OCI-M1 (cell line): Measurements from ENCODE around the gene ROBO1.
"Not testable (repeated sequence)": the region's sequence is repeated elsewhere in the genome, so short reads cannot be mapped to it uniquely, and the experiment has no call there.

Source experiments
- DNase-seq: peaks from one replicate; lab custom pipeline; 2025; lab: John Stamatoyannopoulos, UW

ROBO1 gene

DNA sequence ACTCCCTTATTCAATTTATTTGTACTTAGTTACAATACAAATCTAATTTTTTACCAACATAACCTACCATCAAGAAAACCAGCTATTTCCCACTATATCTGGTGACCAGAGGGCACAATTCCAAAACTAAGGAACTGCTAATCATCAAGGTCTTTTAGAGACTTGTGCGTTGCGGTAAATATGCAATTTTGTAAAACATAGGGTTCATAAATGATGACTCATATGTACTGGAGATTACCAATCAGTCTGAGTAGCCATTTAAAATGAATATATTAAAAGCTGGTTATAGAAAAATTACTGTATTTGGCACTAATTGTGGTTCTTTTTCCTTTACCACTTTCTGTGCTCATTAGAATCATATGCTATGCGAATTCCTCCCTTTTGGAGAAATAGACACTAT is 859.6 kb downstream of the ROBO1 start:
- no peak for DNase-seq

DNA sequence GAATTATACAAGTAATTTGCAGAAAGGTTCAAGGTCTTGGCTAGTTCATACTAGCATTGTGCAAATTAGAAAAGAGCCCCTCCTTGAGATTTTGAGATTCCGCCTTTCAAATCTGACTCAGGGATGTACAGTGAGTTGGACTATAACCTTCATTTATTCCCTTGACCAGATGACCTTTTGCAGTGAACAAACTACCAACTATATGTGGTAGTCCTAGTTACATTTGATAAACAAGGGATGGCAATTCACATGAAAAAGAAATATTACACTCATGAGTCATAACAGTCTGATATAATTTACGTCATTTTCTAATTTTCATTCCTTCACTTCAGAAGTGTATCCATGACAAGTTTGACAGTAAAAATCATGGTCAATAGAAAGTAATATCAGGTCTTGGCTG is 860.4 kb downstream of the ROBO1 start:
- no peak for DNase-seq

DNA sequence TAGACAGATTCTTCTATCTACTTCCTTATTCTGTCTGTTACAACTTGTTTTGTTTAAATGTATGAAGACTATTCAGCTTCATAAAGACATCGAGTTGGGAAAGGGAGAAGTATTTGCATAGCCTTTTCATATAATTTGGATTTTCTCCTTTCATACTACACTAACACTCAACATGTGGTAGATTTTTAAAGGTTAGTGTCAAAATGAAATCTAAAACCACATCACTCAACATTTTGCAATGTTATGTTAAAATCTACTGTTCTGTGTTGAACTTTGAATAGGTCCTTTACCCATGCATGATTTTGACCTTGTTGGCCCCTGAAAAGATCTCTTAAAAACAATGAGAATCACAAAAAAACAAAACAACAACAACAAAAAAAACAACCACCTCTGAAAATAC is 860.9 kb downstream of the ROBO1 start:
- DNase-seq: no peak

DNA sequence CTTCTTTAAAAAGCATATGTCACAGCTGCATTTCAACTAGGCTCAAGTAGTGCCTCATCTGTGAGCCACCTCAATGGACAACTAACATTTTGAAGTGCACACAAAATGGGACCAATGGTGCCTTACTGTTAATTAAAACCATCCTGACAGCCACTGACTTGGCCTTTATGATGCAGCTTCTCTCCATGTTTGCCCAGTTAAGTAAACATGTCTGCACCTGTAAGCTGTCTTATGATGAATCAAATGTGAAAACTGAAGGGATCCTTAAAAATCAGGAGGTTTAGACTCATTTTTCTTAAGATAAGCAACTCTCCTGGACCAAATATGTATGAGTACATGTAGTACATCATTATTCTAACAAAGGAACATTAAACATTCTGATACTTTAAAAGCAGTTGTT is 861.6 kb downstream of the ROBO1 start:
- no peak for DNase-seq

DNA sequence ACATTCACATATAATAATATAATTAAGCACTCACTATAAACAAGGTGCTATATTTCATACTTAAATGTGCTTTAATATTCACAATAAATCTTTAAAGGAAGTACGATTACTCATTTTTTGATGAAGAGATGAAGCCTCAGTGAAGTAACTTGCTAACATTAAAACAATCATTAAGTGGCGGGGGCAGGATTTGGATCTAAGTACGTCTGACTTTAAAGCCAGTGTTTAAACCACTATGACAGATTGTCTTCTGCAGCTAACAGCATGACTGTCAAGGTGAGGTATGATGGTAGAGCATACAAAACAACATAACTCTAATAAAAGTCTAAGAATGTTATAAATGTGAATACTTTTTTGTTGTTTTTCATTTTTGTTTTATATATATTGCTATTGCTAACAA is 862.1 kb downstream of the ROBO1 start:
- no peak for DNase-seq

DNA sequence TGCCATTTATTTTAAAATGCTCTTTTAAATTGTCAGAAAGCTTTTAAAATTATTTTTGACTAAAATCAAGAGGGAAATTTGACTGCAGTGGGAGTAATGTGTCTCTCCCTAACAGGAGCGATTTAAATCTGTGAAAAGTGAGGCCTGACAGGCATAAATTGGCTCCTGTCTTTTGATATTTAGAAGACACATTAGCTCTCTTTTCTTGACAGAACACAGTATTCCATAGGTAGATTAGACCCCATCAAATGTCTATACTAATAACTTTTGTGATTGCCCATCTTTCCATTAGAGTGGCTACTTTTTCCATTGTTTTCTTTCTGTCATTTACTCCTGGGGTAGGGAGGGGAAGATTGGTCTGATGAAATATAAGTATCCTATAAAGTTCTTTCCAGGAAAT is 866.3 kb downstream of the ROBO1 start:
- no peak for DNase-seq

DNA sequence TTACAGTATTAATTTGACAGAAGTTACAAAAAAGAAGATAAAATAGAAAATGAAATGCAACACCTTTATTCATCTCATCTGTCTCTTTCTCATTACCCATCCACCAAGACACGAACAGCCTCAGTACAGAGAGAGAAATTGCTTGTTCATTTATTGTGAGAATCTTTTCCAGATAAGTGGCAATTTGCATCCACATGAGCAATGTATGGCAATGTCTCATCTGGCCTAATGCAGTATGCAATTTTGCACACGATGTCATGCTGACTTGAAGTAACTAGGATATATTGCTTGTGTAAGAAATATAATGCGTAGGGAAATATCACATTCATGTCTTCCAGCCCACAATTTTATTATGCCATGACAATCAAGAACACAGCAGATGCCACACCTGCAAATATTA is 866.9 kb downstream of the ROBO1 start:
- no peak for DNase-seq

DNA sequence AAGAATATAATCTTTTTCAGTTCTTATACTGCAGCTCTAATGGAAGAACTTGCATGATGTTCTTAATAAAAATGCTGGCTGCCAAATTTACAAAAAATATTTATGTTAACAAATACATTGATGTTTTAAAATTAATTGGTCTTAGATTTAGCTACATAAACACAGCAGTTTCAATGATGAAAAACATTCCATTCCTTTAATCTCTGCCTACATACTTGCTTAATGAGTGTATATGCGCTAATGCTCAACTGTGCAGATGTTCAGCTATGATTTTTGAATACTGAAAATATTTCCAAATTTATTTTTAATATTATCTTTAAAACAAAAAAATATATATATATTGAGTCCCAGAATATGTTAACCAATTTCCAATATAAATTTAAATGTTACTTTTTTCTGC is 867.4 kb downstream of the ROBO1 start:
- no peak for DNase-seq

DNA sequence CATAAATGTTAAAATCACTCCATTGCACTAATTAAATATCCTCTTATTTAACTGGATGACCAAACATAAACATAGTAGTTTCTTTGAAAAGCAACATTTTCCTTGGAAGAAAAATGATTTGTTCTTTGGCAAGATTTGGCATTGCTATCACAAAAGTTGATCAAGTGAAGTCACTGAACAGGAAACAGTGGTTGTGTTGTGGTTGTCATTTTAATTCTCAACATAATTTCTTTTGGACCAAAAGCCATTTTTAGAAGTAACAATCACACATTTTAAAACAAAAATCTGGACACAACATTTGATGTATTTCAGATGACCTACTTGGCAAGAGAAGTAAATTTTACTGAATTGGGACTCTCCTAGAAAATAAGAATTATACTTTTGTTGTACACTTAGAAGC is 872.3 kb downstream of the ROBO1 start:
- no peak for DNase-seq

DNA sequence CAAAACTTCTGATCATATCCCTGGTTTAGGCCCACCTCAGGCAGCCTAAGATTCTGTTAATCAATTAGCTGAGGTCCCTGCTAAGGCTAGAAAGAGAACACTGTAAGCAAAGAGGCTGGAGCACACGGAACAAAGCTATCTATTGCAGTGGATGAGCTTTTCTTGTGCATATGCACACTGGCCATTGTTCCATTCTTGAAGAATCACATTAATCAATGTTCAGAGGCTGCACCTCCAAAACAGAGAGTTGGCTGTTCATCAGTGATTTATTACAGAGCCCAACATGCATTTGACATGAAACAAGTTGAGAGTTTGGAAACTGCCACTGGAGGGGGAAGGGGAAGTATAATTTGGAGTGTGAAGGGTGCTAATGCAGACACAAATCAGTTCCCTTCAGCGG is 873.0 kb downstream of the ROBO1 start:
- DNase-seq: no peak

DNA sequence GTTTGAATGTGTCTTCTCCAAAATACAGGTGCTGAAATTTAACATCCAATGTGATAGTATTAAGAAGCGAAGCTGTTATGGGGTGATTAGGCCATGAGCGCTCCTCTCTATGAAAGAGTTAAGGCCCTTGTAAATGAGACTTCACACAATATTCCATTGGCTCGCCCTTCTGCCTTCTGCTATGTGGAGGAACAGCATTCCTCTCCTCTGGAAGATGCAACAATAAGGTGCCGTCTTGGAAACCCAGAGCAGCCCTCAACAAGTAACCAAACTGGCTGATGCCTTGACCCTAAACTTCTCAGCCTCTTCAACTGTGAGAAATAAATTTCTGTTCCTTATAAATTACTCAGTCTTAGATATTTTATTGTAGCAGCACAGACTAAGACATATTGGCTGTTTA is 874.6 kb downstream of the ROBO1 start:
- no peak for DNase-seq

DNA sequence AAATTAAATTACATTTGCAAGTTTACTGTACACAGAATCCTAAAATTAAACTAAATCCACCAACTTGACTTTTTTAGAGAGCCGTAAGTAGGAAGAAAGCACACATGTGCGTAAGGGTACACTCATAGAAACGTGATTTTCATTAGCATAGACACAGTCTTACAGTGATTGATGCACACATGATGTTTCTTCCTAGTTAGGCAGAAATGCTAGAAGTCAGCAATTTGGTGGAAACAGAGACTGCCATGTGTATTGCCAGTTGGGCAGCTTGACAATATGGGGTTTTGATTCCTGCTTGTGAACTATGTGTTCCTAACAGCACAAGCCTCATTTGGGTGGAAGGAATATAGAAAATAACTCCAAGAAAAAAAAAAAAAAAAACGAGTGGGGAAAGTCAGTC is 878.5 kb downstream of the ROBO1 start:
- no peak for DNase-seq

DNA sequence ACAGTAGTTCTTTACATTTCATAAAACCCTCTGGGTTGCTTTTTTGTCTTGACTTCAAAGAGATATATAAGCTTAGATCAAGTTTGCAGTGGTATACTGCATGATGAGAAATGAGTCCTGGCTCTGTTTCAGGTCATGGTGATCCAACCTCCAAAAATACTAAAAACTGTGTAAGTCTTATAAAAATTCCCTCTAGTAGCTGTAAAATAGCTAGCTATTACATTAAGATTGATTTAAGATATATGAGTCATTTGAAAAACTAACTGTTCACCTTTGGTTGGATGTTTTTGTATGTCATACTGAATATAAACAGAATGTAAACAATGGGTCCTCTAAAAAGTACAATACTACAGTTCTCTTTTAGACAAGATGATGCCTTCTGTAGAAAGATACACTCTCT is 879.2 kb downstream of the ROBO1 start:
- DNase-seq: peak; percentile 2

DNA sequence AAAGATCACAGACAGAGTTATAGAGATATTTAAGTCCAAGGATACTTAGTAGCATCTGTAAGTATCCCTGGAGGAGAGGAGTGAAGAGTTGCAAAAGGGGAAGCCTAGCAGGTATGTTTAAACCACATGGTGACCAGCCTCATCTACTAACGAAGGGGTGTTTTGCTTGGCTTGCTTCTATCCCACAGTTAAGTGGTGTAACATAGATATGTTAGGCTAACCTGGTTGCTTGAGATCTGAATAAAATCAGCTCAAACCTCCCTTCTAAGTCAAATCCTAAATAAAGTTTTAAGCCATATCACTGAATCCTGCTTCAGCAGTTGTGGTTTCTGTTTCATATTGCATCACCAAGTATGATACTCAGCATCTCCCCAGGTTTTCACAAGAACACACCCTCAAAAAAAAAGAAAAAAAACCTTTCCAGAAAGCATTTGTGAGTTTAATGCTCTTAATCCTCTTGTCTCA is 880.2 kb downstream of the ROBO1 start:
- peak; percentile 57 for DNase-seq

DNA sequence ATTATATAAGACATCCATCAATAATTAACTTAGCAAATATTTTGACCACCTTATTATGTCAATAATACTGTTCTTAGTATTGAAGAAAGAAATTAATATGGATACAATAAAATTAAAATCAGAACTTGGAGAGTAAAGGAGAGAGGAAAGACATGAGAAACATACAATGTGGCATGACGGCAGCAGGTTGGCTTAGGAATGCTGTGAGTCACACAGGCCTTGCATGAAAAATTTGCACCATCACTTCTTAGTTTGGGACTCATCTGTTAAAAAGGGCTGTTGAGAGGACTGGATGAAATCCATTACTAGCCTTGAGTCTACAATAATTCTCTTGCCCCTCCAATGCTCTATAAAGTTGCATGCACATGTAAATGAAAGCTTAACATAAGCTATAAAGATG is 880.8 kb downstream of the ROBO1 start:
- peak; percentile 16 for DNase-seq

DNA sequence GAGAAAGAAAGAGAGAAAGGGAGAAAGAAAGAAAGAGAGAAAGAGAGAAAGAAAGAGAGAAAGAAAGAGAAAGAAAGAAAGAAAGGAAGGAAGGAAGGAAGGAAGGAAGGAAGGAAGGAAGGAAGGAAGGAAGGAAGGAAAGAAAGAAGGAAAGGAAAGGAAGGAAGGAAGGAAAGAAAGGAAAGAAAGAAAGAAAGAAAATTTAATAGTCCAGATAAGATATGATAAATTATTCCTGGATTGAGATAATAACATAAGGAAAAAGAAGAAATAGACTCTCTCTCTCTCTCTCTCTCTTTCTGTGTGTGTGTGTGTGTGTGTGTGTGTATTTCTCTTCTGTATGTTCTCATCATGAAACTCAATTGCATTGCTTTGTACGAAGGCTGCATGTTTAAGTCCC is 883.2 kb downstream of the ROBO1 start:
- DNase-seq: not testable (repeated sequence)

DNA sequence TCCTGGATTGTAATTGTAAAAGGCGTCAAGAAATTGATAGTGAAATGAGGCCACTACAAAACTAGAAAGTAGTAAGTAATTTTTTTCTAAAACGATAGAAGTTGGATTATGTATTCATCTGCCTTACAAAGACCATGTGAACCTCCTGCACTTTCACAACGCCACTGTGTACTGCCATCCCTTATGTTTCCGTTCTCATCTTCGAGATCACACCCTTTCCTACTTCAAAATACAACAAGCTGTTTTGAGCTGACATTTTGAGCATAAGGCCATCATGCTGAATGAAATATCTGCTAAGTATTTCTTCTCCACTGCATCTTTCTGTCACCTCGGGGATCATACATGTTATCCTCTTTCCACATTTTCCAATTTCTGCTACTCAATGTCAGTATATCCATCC is 885.5 kb downstream of the ROBO1 start:
- DNase-seq: no peak

DNA sequence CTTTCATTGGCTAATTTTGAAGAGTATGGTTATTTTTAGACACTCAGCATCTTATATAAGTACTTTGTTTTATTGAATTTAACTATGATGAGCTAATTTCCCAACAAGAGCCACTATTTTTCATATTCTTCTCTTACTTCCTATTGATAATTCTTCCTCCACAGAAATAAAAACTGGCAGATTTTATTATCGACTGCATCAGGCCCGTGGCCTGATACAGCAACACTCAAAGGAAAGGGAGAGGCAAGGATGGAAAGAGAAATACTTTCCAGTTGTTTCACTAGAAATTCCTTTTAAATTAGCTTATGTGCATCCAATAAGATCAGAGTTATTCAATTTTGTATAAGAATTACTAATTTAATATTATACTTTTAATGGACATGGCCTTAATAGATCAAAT is 886.3 kb downstream of the ROBO1 start:
- DNase-seq: no peak

DNA sequence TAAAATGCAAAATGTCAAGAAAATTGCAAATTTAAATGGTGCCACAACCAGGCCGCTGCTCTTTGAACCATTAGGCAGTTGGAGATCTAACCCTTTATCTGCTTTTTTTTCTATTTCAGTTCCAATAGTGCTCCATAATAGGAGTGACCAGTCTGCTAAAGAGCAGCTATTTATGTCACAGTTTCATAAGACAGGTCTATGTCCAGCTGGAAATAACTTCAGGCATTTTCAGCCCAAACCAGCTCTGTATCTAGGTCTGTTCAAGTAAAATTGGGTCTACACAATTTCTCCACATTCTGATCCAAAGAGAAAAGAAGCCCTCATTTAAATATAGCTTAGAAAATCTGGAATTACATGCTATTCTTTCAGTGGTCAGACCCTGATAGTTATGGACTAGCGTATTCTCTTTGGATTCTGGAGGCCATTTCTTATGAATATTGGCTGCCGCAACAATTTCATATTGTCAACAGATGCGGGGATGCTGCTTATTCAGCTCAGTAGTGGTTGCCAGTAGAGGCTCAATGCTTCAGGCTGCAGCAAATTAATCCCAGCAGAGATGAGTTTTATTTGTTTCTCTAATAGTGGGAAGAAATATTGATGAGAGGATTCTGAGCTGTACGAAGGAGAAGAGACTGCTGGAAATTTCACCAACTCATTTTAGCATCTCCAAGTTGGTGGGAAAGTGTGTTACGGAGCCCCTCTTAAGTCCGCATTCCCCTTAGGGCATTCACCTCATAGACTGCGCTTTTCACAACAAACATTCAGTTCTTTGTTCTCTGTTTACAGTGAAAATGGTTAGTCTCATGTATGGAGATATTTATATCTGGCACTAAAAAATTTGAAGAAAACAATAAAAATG is 887.0 kb downstream of the ROBO1 start:
- no peak for DNase-seq

DNA sequence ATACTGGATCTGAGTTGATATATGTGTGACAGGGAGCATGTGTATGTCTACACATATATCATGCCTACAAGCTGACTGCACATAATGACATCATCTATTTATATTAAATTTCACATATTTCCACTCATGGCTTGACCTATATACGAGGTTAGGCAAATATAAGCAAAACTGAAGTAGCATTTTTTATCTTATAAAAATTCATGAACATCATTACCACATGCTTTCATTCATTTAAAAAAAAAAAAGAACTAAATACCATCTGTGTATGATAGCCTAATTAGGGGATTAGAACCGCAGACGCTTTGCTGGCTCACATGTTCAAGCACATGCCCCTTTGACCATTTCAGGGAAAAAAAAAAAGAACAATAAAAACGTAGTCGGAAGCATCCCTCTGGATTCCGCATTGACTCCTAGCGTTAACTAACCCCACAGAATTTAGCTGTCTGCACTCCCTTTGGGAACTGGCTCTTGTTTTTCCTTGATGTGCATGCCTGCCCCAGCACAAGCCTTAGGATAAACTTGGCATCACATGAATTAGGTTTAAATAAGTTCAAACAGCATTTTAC is 888.4 kb downstream of the ROBO1 start:
- DNase-seq: no peak

DNA sequence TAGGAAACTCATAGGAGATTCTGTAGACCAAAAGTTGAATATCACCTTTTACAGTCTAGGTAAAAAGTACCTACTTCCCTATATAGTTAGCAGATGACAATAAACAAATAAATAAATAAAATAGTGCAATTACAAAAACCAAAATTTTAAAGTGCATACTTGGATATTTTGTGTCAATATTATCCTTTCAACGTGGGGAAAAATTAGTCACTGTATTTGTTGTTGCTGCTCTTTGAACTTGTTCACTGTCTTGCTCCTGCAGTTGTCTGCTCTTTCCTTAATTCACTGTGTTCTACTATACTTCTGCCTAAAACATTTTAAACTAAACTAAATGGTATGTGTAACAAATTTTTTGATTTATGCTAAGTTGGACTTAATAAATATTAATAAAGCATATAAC is 889.0 kb downstream of the ROBO1 start:
- DNase-seq: no peak

DNA sequence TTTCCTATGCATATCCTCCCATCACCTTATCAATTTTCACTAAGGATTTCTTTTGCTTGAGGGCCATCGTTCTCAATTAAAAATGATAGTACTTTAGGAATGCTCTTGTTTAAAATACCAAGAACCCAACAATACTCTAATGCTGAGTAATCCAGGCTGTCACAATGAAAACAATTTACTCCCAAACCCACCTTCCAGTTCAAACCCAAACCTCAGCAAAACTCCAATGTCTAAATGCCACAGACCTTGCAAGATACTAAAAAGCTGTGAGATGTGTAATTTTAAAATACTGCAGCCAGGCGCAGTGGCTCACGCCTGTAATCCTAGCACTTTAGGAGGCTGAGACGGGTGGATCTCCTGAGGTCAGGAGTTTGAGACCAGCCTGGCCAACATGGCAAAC is 889.8 kb downstream of the ROBO1 start:
- DNase-seq: no peak

DNA sequence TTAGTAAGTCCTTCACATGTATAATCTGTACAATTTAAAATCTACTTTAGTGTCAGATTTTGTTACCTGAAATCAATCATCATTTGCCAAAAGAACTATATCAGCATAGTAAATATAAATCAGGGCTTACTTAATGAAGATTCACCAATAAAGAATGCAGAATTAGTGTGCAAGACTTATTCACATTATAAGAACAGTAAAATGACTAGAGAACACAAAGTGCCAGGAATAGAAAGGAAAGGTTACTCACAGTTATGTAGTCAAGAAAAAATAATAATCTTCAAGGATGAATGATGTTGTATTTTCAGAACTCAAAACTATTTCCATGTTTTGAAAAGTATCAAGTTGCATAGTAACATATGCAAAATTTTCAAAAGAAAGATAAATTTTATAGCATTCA is 891.9 kb downstream of the ROBO1 start:
- DNase-seq: no peak

DNA sequence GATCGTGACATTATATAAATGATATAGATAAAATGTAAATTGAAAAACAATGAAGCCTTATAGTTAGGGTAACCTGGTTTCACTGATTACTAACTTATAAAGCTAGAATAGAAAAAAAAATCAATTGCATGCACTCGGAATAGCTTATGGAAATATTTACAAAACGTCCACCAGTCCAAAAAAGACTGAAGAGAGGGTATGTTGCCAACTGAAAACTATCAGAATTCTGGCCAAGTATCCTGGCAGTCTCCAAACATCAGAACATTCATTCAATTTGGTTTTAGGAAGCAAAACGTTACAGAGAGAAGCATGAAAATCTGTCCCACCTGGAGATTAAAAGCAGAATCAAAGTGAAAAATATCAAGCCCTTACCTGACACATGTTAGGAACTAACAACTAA is 892.4 kb downstream of the ROBO1 start:
- DNase-seq: no peak
